Measurements from ENCODE around the gene RAB3B.
A peak's percentile ranks its signal among the peaks of the same experiment; 100 is the strongest.

RAB3B gene

DNA sequence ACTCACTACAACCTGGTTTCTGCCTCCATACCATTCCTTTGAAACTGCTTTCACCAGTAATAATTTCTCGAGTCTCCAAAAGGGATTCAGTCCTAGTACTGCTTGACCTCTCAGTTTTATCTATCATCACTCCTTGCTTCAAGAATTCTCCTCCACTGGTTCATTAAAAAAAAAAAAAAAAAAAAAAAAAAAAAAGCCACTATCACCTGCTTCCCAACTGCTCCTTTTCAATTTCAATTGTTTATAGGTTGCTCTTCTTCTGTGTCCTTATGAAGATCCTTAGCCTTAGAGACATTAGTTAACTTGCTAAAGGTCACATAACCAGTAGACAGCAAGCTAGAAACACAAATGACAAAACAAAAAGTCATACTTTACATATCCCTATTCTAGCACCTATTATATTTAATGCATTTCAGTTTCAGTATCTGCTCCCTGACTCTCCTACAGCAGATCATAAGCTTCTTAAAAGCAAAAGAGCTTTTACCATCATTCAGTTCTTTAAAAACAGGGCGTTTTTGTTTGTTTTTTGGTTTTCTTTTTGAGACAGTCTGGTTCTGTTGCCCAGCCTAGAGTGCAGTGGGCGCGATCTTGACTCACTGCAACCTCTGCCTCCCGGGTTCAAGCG is 119.0 kb downstream of the RAB3B start:
- no peak for DNase-seq
- TF ChIP-seq POLR2A (IDR thresholded peaks at IDR 0.05; ENCODE audit: low read length) (no peak), GATA1 (IDR thresholded peaks at IDR 0.05; ENCODE audit: low read depth, low read length) (no peak)

DNA sequence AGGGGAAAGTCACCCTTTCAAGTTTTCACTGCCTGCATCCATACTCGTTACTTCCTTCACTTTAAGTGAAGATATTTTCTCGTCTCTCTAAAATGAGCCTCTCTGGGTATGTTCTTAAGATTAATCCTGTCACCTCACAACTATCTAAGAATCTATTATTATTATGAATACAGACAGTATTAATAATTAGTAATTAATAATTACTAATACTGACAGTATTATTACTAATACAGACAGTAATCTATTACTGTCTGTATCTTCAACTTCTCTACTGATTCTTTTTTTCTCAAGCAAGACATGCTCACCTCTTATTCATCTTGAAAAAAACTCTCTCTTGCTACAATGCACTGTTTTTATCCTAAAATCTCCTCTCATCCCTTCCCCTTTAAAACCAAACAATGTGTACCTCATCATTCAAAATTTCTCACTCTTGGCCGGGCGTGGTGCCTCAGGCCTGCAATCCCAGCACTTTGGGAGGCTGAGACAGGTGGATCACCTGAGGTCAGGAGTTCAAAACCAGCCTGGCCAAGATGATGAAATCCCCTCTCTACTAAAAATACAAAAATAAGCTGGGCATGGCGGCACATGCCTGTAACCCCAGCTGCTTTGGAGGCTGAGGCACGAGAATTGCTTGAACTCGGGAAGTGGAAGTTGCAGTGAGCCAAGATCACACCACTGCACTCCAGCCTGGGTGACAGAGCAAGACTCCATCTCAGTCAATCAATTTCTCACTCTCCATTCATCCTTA is 119.7 kb downstream of the RAB3B start:
- TF ChIP-seq GATA1 (IDR thresholded peaks at IDR 0.05; ENCODE audit: low read depth, low read length) (no peak), POLR2A (IDR thresholded peaks at IDR 0.05; ENCODE audit: low read length) (no peak)
- DNase-seq = no peak

DNA sequence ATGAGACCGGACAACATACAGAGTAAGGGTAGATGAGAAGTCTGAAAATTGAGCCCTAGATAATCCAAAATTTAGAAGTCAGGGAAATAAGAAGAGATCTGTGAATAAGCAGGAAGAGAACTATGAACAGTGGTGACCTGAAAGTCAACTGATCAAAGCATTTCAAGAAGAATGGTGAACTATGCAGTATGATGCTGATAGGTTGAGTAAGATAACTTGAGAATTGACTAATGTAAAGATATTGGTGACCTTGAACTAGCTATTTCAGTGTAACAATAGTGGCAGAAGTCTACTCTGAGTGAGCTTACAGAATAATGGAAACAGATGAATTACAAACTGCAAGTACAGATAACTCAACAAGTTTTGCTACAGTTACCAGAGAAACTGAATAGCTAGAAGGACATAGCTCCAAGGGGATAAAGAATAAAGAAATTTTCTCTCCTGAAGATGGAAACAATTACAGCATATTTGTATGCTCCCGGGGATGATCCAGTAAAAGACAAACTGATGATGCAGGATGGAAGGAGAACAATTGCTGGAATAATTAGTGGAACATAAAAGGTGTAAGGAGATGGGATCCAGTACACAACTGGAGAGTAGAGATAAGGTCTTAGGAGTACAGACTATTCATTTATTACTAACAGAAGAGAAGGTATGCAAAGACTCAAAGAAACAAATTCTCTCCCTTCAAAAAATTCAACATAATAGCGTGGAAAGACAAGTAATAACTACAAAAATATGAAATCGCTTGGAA is 122.8 kb downstream of the RAB3B start:
- no peak for TF ChIP-seq POLR2A (IDR thresholded peaks at IDR 0.05; ENCODE audit: low read length)
- no peak for TF ChIP-seq GATA1 (IDR thresholded peaks at IDR 0.05; ENCODE audit: low read depth, low read length)

DNA sequence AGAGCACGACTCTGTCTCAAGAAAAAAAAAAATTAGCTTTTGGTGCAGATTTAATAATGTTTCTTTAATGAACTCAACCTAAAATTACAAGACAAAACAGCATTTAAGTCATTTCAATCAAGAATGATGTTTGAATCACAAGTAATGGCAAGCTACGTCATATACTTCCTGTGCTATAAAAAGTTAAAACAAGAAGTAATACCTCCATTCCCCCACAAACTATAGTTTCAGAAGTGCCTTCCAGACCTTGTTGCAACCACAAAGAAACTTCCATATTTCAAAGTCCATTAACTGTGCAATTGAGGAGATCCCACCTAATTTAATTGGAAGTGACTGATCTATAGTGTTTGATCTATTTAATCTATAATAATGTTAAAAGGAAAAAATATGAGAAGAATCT is 127.1 kb downstream of the RAB3B start:
- DNase-seq = no peak
- no peak for TF ChIP-seq GATA1 (IDR thresholded peaks at IDR 0.05; ENCODE audit: low read depth, low read length)
- no peak for TF ChIP-seq POLR2A (IDR thresholded peaks at IDR 0.05; ENCODE audit: low read length)

More for the DNA sequence above, 122.8 kb downstream of the RAB3B start:
- DNase-seq = peak in 1 of 2 experiments; percentile 23

DNA sequence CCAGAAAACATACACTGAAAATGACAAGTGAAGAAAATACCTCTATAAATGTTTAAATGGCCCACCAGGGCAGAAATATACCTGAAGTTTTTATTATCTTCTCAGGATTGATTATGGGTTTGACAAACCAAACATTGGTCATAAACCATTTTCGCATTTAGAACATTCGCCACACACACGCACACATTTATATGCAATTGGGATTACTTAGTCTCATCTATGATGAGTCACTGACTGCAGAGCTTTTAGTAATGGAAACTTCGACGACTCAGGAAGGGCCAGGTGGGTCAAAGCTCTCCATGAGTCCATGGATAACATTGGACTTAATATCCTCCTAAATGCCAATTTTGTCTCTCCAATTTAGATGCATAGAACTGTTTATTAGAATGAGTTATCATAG is 128.8 kb downstream of the RAB3B start:
- DNase-seq = no peak
- TF ChIP-seq POLR2A (IDR thresholded peaks at IDR 0.05; ENCODE audit: low read length) = no peak
- no peak for TF ChIP-seq GATA1 (IDR thresholded peaks at IDR 0.05; ENCODE audit: low read depth, low read length)

DNA sequence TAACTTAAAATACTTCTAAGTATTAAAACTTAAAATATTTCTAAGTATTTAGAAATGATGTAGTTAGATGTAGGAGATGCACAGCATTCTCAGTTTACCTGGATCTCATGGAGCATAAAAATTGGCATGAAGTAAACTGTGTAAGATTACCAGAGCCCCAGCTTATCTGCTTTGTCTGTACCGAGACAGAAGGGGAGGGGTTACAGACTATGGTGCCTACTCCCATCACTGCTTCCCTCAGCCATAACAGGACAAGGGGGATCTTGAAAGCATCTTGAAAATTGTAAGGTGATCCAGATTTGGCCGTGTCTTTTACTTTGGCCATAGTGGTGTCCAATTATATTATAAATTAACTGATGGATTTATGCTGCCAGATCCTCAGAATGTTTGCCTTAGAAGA is 130.8 kb downstream of the RAB3B start:
- no peak for TF ChIP-seq POLR2A (IDR thresholded peaks at IDR 0.05; ENCODE audit: low read length)
- DNase-seq = peak; percentile 49 to 50

DNA sequence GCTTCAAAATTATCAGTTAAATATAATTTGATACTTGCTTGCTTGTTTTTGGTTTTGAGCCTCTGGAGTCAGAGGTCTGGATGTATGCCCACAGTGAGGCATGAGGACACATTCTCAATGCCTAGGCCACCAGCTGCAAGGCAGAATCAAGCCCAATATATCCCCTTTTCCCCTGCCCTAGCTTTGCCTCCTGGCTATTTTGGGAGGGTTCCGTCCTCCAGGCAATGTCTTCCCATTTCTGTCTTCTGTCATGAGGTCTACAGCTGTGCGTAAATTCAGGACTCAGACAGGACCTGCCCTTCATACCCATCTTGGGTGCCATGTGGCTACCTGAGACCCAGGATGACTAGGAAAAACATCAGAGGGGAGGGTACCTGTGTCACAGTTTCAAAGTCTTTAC is 131.2 kb downstream of the RAB3B start:
- TF ChIP-seq GATA1 (IDR thresholded peaks at IDR 0.05; ENCODE audit: low read depth, low read length) (no peak), POLR2A (IDR thresholded peaks at IDR 0.05; ENCODE audit: low read length) (no peak)
- no peak for DNase-seq

DNA sequence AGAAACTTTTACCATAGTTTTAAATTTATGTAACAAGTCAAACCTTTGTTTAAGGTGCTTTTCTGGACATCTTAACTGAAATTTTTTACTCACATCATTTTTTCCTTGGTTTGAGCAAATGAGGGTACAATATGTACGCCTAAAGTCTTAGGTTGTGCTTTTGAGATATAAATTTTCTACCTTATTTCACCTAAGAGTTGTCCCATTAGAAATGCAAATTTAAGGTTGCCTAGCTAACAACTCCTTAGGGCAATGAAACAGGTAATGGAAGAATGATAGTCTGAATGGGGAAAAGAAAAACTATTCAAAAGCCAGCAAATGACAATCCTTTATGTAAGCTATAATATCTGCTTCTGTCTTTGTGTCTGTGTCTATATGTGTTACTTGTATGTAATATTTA is 131.6 kb downstream of the RAB3B start:
- no peak for TF ChIP-seq POLR2A (IDR thresholded peaks at IDR 0.05; ENCODE audit: low read length)
- TF ChIP-seq GATA1 (IDR thresholded peaks at IDR 0.05; ENCODE audit: low read depth, low read length) = no peak
- no peak for DNase-seq

All from erythroblast (primary cell).